GM18502 (cell line): ENCODE measurements around the gene TUBGCP2.
A peak's percentile ranks its signal among the peaks of the same experiment; 100 is the strongest.

ENCODE experiments used
- ATAC-seq: cut with Tn5 transposase; IDR thresholded peaks from one replicate; pipeline ENCODE4 v1.9.1; 2021; ENCODE audit warnings: mild to moderate bottlenecking; ENCODE audit not compliant: unreplicated experiment, poor library complexity

TUBGCP2 gene

DNA sequence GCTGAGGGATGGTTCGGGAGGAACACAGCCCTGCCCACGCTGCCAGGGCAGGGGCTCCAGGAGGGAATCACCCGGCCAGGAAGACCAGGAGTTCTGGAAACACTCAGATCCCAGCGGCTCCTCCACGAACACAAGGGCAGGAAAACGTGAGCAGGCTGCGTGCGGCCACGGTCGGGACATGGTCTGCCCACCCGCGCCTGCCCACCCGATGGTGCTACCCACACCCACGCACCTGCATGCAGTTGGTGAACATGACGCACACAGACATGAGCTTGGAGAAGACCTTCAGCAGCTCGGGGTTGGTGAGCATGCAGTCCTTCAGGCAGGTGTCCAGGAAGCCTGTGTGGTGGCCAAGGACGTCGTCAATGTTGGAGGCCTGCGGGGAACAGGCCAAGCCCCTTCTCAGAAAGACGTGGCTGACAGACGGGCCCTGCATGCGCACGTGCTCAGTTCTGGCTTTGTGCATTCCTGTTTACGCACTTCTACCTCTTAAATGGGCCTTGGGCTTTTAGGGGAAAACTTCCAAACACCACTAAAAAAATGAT is 25.8 kb downstream of the TUBGCP2 start:
- ATAC-seq: no peak

DNA sequence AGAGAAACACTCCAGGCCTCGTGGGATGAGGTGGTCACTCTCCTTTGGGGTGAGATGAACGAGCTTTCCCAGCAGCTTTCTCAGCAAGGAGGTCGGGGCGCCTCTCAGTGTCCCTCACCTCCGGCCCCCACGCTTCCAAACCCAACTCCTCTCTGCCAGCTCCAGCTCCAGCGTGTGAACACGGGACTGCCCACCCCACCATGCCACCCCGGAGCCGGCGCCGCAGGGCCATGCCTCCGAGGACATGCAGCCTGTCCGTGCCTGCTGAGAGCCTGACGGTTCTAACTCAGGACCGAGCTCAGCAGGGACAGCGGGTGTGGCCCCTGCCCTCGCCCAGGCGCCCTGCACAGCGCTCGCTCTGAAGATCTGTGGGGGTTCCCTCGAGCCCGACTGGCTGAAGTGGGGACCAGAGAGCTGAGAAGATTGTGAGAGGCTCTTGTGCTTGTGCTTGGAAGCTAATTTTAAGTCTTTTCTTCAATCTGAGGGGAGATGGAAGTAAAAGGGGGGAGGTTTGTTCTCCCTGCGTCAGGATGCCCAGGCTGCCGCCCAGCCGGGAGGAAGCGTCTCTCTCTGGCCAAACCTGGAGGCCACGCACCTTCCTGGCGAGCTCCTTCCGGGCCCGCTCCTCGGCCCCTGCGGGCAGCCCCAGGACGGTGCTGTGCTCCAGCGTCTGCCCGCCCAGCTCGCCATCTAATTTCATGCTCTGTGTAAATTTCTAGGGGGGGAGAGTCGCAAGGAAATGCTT is 26.9 kb downstream of the TUBGCP2 start:
- ATAC-seq: no peak

DNA sequence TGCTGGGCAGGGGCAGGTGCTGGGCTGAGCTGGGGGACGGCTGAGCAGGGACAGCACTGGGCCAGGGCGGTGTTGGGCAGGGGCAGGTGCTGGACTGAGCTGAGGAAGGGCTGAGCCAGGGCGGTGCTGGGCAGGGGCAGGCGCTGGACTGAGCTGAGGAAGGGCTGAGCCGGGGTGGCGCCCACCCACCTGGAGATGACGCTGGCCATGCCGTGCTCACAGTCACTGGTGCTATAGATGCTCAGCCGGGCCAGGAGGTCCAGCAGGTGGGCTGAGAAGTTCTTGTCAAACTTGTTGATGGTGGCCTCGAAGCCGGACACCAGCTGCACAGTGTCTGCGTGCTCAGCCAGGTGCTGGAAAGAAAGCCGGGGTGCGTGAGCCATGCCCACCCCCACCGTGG is 27.6 kb downstream of the TUBGCP2 start:
- ATAC-seq: no peak

DNA sequence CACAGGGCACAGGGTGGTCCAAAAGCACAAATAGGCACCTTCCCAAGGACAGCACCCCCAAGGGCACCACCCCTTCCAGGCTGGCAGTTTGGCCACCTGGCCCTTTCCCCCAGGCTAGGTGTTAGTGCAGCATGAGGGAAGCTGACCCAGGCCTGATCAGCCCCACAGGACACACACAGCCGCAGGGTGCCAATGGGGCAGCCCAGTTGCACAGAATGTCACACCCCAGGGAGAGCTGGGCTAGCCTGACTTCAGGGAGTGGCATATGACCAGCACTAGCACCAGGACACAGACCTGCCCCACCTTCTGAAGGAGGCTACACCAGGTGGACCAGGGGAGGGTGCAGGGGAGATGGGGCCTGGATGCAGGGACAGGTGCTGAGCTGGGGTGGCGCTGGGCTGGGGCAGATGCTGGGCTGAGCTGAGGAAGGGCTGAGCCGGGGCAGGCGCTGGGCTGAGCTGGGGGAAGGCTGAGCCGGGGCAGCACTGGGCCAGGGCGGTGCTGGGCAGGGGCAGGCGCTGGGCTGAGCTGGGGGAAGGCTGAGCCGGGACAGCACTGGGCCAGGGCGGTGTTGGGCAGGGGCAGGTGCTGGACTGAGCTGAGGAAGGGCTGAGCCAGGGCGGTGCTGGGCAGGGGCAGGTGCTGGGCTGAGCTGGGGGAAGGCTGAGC is 28.1 kb downstream of the TUBGCP2 start:
- no peak for ATAC-seq

DNA sequence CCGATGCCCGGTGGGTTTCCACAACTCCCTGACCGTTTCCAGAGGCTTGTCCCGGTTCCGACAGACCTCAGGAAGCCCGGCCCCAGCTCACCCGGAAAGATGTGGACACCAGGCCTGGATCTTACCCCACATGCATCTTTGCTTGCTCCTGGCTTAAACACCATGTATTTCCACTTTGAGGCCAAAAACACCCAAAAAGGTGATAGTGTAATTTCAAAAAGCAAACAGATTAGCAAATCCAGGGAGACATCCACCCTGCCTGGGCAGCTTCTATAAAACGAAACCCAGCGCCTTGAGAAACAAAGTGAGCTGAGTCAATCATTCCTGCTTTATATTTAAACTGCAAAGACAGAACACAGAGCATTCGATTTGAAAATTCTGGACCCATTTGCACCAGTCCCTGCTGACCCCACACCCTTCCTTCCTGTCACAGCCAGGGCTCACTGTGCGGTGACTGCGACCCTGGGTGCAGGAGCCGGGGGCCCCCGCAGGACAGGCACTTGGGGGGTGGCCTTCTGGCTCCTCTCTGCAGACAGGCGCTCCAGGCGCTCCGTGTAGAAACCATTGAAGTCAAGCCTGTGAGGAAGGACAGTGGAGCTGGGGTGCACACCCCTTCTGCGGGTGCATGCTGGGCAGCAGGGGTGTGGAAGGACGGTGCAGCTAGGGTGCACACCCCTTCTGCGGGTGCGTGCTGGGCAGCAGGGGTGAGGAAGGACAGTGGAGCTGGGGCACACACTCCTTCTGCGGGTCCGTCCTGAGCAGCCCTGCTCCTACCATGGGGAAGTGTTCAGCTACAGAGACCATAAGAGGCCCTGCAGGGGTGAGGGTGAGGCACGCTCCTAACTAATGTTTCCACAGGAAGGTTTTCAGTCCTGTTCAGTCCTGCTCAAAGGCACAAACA is 29.1 kb downstream of the TUBGCP2 start:
- ATAC-seq: no peak

DNA sequence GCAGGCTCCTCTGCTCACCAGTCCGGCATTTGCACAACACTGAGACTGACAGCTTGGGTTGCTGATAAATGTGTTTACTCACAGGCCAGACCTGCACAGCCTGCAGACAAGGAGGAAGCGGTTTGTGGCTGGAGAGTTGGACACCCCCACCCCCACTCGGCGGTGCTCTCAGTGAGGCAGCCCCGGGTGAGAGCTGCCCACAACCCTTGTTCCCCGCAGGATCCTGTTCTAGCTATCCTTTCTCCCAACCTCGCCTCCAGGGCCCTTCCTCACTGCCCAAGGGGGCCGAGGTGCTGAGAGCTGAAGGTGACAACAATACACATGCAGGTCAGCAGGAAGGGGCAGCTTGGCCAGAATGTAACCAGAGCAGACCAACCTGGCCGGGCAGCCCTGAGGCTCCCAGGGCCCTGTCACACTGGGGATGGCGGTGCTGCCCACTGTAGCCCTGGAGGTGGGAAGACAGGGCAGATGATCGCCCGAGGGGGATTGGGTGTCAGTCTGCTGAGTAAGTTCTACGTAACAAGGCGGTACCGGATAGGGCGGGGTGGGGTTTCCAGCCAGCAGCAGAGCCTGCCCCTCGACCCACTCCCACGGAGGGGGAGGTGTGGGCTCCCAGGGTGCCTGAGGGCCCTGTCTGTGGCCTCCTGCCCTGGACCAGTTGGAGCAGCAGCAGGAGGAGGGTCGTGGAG is 30.0 kb downstream of the TUBGCP2 start:
- peak; percentile 39 for ATAC-seq

DNA sequence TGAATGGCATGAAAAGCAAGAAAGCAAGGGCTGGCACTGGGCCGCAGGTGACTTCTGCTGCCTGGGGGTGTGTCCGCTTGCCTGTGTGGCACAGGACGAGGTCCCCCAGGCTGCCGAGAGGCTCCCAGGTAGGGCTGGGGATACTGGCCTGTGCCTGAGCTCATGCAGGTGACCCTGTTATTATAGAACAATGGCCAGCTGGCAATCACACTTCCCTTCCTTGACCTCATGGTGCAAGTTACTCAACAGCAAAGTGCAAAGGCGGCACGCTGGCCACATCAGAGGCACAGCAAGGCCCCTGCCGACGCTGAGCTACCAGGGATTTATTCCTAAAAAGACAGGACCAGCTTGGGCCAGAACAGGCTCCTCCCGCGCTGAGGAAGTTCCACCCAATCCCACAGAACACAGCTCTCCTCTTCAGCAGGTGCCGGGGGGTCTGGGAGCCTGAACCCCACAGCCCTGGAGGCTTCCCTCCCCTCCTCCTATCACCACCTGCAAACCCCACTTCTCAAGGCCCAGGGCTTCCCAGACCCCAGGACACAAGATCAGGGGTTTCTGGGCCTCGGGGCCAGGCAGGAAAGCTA is 30.6 kb downstream of the TUBGCP2 start:
- no peak for ATAC-seq

DNA sequence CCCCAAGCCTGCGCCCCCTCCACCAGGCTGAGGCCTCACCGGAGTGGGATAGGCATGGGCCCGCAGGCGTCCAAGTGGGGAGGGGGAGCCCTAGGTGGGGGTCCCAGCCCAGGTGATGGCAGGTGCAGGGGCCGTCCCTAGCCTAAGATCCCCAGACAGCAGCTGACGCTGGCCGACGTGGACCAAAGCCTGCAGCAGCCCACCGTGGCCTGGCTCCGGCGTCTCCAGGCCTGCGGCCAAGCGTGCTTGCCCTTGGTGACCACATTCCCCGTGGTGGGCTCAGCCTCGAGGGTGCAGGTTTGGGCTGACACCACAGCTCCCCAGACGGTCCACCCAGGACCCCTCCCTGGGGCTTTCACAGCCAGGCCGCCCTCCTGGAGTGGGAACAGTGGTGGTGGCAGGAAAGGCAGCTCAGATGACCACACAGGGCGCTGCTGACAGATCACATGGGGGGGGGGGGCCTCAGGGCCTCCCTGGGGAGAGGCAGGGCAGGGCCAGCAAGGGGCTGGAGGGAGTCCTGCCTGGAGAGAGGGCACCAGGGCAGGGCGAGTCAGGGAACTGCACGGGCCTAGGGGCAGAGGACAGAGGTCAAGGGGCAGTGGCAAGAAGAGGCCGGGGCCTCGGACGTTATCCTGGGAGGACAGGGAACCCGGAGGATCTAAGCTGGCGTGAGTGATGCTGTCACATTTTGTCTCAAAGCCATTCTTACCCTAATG is 31.2 kb downstream of the TUBGCP2 start:
- no peak for ATAC-seq

DNA sequence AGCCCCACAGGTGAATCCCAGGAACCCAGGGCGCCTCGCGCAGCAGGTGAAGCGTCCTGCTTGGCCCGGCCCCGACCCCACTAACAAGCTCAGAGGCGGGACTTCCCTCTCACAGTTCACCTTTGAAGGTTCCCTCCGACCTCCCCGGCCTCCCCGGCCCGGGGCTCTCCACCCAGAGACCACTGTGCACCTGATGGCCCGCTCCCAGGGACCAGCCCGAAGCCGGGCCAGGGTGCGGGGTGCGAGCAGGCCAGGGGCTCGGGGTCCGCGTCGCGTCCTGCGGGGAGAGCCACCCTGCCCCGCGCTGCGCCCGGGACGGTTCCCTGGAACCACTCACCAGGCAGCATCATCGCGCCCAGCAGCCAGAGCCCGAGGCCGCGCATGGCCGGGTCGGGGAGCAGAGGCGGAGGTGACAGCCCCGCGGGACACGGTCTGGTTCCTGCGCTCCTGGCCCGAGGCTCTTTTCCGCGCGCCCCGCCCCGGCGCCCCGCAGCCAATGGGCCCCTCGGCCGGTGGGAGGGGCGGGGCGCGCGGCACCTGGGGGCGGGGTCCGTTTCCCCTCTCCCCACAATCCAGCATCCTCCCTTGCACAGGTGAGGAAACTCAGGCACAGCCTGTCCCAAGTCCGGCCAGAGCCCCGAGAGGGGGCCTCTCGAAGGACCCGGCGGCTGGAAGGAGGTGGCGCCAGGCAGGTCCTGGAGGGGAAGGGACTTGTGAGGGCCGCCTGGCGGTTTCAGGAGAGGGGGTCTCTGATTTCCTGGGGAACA is 32.1 kb downstream of the TUBGCP2 start, which contains the start of gene ADAM8:
TSS of gene ADAM8 (minus strand) at position 434 of the 767 bp plus-strand sequence. CDS start at position 383, 51 bp downstream.
- ATAC-seq: peak; percentile 51

DNA sequence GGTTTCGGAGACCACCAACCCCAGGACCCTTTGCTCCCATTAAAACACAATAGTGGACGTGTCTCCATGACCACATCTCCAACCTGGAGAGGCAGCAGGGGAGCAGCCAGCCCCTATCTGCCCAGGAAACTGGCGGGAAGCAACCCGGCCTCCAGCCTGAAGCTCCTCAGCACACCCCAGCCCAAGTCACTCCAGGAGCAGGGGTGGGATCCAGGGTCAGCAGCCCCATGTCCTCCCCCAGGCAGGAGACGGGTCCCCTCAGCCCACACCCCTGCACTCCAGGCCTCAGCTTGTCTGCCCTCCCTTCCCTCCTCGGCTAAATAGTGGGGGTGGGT is 32.6 kb downstream of the TUBGCP2 start:
- peak; percentile 0 for ATAC-seq

DNA sequence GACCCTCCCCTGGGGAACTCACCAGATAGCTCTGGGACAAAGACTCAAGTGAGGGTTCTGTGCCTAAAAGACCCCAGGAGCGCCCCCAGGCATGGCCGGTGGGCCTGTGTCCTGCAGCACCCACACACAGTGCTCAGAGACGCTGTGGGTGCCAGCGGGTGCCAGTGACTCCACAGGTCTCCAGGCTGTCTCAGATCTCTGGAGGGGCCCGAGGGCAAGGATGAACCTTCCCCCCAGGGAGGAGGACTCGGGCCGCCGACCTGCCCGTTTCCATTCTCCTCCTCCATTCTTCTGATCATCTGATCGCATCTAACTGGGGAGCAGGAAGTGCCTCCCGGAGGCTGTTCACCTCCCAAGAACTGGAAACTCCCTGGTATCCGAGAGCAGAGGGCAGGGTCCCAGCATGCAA is 33.0 kb downstream of the TUBGCP2 start:
- peak; percentile 33 for ATAC-seq

DNA sequence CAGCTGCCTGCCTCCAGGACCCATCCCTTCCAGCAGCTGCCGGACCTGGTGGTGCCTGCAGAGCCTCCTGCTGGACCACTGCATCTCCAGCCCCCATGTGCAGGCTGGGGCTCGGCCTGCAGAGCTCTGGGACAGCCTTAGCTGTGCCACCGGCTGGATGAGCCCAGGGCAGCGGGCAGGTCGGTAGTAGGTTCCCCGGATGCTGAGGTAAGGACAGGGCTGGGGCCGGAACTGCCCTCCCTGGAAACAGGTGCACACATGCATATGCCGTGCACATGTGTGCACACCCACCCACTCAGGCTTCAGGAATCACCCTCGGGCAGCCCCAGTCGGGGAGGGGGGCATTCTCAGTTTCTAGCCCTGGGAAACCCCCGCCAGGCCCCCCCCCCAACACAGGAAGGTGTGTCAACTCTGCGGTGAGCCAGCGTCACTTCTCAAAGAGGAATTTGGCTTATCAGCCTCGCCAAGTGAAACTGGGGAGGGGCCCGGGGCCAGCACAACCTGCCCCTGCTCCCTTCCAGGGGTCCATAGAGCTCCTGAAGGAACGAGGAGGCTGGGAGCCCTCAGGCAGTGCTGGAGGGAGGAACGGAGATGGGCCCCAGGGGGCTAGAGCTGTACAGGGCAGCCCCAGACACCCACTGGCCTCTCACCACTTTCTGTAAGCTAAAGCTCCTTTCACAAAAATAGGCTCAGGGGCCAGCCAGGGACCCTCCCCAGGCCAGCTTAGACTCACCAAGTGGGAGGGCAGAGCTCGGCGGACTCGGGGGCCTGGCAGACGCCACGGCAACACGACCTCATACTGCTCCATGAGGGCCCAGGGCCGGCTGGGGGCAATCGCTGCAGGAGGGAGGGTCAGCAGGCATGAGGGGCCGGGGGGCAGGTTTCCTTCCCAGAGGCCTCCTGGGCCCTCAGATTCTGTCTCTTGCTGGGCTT is 33.7 kb downstream of the TUBGCP2 start:
- peak; percentile 57 for ATAC-seq

DNA sequence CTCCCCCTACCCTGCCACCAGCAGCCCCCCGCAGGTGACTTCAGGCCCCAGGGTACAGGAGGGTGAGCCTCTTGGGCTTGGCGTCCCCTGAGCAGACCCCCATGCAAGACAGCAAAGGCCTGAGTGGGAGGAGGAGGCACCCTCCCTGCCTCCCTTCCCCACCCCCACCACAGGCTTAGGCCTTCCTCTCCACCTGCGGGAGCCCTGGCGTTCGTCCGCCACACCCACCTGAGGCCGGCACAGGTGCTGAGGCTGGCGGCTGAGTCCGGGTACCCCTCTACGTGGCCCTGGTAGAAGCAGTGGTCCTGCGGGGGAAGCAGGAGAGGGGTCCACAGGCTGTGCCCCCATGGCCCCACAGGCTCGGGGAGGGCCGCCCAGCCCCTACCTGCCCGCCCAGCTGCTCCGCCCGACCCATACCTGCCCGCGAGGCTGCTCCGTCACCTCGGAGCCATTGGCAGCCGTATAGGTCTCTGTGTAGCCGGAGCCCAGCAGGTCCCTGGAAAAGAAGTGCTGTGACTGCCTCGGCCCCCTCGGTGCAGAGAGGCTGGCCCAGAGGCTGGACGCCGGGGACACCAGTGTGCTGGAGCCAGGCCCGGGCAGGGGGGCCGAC is 35.0 kb downstream of the TUBGCP2 start:
- no peak for ATAC-seq

DNA sequence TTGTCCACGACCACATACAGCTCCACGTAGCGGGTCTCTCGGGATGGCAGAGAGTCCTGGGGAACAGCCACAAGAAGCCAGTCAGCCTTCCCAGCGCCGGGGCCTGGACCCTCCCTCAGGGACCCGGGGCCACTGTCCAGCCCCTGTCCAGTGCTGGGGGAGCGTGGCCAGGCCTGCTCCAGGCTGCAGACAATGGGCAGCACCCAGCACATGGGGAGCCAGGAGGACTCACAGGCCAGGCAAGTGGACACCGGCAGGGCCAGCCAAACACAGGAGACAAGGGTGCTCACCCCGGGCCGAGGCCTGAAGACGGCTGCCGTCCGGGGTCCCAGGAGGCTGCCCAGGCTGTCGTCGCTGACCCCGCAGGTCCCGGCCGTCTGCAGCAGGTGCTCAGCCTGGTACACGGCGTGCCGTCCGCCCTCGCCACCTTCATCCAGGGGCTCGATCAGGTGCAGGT is 35.7 kb downstream of the TUBGCP2 start:
- no peak for ATAC-seq

DNA sequence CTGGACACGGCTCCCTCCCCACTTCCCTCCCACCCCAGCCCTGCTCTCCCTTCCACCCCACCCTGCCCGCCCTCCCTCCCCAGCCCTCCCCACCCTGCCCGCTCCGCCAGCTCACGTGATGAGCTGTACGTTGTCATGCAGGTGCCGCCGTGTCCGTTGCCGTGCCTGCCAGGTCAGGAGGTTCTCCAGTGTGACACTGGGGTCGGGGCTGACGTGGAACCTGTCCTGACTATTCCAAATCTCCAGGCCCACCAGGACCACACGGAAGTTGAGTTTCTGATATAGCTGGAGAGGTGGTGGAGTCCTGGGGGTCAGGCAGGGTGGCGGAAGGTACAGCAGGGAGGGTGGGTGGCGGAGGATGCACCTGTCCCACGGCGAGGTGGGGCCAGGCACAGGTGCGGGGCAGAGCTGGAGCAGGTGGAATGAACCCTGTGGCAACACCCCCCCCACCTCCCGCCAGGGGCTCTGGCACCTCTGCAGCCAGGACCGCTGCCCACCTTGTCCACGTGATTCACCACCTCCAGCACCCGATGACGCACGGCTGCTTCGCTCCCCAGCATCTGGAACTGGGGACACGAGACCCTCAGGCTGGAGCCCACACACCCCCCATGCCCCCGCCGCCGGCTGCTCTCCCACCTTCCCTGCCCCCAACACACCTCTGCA is 36.2 kb downstream of the TUBGCP2 start:
- ATAC-seq: no peak

DNA sequence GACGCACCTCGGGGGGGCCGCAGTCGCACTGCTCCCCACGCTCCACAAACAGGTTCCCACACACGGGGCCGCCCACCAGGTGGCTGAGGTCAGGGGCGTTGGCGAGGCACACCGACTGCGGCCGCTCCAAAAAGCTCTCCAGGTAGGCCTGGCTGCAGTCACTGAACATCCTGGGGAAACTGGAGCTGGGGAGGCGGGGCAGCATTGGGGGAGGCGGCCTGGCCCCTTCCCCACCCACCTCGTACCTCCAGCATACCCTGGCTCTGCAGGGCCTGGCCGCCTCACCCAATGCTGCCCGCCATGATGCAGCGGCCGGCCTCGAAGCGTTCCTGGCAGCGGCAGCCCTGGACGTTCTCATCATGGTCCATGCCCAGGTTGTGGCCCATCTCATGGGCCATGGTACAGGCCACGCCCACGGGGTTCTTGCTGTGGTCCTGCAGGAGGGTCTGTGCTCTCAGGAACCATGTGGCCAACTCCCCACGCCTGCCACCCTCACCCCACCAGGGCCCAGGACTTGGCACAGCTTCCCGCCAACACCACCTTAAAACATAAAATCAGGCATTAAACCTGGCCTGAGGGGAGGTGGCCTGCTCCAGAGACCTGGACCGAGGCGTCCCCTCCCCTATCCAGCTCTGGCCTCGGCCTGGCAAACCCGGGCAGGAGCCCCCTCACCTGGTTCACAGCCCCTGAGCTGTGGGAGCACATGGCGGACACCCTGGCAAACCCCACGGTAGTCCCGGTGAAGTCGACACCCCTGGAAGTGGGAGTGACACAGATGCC is 37.0 kb downstream of the TUBGCP2 start:
- ATAC-seq: no peak
